HL-60/S4 treated with retinoic acid at 250 ng/mL for 4 days and 3 days (cell line): Measurements from ENCODE around the gene CACNA2D2.

Experiments
- in situ Hi-C: fragments of 300-500 bp; cut with MboI; formaldehyde crosslinking; loops from 2 replicates; pipeline ENCODE4 v1.7.0; 2022; ENCODE audit warnings: low sequenced_read_pairs

CACNA2D2 gene

DNA sequence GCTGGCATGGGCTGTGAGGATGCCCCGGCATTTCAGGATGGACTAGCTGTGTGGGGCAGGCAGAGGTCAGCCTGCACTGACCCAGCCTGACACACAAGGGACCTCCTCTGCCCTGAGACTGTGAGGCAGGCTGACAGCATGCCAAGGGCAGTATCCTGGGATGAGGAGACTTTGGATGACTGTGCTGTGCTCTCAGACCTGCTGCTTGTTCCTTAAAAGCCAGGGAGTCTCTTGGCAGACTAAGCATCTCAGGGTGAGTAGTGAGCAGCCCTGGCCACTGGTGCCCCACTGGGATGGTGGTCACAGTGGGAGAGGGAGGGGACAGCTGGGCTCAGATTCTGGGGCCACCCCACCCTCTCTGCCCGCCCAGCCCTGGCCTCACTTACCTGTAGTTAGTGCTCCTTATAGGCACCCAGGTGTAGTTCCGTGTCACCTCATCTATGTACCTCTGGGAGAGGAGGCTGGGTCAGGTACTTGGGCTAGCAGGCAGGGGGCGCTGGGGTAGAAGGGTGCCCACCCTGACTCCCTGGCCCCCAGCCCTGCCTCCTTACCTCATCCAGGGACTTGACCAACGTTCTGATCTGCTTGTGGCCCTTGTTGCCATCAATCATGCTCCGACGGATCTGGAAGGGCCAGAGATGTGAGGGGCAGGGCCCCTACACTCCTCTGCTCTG, 128.0 kb downstream of the CACNA2D2 start:
- in situ Hi-C loops: no loop called here

DNA sequence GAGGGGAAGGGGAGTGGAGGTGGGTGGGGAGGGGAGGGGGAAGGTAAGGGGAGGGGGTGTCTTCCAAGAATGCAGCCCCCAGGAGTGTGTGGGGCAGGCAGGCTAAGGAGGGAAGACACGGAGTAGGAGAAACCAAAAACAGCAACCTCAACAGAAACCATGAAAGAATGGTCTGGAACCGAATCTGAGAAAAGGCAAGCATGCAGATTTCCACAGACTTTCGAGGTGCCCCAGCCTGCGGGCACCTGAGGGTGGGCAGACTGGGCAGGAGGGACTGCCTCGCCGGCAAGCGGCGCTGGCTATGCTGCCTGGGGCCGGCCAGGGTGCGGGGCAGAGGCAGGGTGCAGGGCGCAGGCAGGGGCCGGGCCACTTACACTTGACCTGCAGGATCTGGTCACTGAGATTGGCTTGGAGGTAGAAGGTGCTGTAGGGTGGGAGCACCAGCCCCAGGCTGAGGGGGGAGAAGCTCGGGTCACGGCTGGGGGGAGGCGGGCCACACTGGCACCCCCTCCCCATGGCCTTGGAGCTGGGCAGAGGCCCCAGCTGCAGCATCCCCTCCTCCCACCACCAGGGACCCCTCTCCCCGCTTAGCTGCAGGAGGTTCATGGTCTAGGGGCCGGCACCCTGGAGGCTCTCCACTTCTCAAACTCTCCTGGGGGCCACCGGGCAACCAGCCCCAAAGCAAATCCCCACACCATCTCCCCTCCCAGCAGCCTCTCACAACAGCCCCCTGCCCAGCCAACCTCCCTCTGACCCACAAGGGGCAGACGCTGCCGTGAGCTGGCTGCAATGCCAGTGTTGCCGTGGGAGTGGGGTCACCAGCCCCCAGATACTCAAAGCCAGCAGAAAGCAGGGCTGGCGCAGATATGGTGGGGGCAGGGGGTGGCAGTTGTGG, 128.8 kb downstream of the CACNA2D2 start:
- in situ Hi-C loops: loop anchor here (25.0 kb wide), 1 partner anchor 163 kb away; no protein-coding TSS in a partner anchor

DNA sequence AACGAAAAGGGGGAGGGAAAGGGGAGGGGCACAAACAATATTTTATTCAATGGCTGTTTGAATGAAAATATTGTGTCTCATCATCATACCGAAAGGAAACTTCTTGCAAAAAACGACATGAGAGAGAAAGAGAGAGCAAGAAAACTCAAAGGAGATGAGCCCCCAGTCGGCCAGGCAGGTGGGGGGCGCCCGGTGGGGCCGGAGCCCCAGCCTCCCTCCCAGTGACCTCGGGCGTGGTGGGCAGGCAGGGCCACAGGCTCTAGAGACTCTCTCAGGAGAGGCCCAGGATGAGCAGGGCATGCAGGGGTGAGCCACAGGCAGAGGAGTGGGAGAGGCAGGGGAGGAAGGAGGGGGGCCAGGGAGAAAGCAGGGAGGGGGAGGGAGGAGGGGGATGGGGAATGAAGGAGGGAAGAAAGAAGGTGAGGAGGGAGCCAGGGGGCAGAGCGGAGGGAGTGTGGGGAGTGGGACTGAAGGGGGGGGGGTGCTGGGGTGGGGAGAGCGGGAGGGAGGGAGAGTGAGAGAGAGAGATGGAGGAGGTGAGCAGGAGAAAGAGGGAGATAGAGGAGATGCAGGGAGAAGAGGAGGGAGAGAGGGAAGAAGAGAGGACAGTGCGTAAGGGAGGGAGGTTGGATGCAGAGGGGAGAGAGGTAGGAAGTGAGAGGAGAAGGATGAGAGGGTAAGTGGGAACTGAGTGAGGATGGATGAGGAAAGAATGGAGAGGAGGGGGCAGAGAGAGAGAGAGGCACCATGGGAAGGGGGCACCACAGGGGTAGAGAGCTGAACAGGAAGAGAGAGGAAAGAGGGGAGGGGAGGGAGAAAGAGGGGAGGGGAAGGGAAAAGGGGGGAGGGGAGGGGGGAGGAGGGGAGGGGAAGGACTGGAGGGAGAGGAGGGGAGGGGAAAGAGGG, 130.0 kb downstream of the CACNA2D2 start:
- in situ Hi-C loops: loop anchor here (25.0 kb wide), 1 partner anchor 164 kb away; no protein-coding TSS in a partner anchor

DNA sequence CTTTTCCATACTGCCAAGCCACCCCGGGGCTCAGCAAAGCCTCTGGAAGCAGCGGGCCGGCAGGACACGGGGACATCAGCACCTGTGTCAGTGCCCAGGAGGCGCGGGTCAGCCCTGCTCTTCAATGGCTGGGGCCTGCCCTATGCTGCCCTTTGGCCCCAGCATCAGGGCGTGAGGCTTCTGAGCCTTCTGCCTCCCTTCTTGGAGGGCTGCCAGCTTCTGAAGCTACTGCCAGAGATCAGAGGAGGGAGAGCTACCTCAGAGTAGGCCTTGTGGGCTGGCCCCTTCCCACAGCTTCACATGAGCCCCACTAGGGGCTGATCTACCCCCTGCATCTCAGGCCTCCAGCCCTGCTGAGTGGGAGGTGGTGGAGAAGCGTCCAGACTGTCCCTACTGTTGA, 131.1 kb downstream of the CACNA2D2 start:
- in situ Hi-C loops: loop anchor here (25.0 kb wide), 1 partner anchor 165 kb away; no protein-coding TSS in a partner anchor

DNA sequence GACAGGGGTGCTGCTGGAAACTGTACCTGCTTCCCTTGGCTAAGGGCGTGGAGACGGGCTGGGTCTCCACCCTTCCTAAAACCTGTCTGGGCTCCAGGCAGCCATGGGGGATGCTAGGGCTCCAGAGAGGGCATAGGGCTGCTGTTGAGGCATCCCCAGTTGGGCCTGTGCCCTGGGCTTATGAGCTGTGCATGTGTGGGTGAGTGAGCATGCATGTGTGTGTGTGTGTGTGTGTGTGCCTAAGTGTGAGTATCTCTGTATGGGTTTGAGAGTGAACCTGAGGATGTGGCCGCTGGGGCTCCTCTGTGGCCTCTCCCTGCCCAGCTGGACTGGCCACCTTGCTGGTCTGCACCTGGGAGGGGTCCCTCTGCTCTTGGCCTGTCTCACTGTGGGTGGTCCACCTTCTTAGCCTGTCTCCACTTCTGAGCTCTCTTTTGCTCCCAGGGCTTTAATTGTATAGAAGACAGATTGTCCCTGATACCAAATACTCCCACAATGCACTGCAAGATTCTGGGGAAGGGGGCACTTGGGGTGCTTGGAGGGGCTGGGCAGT, 132.2 kb downstream of the CACNA2D2 start:
- in situ Hi-C loops: loop anchor here (25.0 kb wide), 1 partner anchor 166 kb away; no protein-coding TSS in a partner anchor

DNA sequence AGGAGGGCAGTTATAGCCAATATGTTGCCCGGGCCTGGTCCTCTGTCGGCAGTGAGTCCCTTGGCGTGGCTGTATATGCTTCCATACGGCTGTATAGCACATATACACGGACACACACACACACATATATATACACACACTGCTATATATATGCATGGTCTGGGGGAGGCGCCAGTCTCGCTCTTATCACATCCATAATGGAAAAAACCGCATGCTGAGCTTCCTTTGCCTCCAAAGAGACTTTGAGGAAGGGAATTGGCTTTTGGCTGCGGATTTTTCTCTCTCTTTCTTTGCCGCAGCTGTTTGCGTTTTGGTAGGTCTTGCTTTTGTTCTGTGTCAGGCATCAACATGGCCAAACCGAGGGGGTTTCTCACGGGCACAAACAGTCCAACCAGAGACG, 132.8 kb downstream of the CACNA2D2 start:
- in situ Hi-C loops: loop anchor here (25.0 kb wide), 1 partner anchor 167 kb away; no protein-coding TSS in a partner anchor

DNA sequence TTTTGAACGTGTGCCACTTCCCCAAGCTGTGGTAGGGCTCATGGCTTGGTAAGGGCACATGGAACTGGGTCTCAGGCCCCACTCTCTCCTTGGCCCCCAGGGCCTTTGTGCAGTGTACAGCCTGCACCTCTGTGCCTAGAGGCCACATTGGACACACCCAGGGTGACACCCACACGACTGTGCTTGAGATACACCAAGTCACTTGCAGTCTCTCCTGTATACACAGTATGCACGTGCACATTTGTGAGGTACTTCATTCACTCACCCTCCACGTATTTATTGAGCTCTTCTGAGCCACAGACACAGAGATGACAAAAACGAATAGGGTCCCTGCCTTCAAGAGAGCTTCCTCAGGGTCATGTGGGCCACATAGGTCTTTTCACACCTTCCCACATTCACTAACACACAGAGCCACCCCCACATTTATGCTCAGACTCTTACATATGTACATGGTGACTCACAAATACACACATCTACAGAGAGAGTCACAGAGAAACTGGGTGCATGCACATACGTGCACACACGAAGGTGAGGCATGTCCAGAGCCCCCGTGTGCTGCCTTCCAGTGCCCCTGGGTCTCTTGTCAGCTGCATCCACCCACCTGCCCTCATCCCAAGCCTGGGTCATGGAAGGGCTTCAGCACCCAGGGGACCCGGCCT, 134.3 kb downstream of the CACNA2D2 start:
- in situ Hi-C loops: loop anchor here (25.0 kb wide), 1 partner anchor 168 kb away; no protein-coding TSS in a partner anchor

DNA sequence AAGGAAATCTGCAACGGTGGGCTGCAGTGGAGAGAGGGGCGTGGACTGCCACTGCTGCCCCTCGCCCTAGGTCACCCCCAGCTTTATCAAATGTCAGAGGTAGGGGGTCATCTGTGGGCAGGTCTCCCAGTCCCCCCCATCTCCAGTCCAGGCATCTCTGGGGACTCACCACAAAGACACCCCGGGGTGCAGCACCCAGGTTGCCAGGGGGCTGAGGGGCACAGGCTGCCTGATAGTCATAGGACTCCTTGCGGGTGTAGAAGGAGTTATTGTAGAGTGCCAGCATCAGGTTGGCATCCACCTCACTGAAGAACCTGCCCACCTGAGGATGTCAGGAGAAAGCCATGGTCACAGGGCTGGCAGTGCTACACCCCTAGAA, 137.6 kb downstream of the CACNA2D2 start:
- in situ Hi-C loops: loop anchor here (25.0 kb wide), 1 partner anchor 171 kb away; no protein-coding TSS in a partner anchor

DNA sequence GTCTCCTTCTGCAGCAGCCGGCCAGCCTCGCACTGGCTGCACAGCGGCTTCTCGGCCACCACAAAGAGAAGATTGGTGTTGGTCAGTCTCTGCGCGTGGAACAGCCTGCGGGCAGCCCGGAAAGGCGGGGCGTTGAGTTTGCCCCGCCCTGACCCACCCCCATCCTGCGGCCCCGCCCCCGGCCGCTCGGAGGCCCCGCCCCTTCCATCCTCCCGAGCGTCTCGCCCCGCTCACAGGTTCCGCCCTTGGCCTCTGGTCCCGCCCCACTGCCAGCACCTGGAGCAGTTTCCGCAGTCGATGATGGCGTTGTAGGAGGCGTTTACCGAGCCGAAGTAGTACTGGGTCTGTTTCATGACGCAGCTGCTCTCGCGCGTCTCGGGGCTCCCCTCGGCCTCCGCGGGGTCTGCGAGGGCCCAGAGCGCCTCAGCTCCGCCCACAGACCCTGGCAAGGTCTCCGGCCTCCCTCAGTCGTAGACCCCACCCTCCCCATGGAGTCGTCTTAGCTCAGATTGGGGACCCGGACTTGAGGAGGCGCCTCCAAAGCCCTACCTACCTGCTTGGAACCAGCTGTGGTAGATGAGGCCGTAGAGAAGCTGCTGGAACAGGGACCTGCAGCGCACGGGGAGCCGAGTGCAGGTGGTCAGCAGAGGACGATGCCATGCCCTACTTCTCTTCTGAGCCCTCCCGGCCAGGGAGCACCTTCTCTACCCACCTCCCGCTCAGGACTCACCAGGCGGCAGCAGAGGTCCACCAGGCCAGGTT, 138.2 kb downstream of the CACNA2D2 start:
- in situ Hi-C loops: loop anchor here (25.0 kb wide), 1 partner anchor 172 kb away; no protein-coding TSS in a partner anchor

DNA sequence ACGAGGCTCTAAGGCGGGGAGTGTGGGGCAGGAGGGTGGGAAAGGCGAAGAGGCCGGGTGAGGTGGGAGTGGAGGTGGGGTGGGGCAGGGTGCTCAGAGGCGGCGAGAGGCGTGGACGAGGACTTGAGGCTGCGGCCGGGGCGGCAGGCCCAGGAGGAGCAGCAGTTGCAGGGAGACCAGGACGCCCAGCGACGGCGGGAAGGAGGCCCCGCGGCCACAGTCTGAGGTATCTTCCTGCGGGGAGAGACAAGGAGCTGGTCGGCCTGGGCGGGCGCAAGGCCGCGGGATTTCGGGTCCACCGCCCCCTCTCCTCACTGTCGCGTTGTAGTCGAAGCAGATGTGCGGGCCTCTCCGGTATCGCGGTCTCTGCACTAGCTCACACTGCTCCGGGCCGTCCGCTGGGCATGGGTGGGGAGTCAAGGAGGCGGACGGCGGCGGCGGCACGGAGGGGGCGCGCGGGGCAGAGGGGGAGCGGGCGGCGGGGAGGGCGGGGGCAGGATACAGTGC, 138.8 kb downstream of the CACNA2D2 start:
- in situ Hi-C loops: loop anchor here (25.0 kb wide), 1 partner anchor 173 kb away; no protein-coding TSS in a partner anchor

DNA sequence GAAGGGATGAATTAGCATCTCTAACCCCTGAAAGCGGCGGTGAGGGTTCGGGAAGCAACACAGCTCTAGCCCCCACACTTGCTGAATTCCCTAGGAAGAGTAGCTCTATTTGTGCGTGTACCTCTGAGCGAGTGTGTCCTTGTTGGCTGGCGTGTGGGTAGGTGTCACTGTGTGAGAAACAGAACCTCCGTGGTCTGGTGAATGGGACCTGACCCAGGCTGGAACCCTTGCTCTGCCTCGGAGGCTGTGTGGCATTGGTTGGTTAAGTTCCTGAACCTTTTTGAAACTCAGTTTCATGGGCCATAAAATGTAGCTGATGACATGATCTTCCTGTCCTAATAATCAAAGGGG, 143.7 kb downstream of the CACNA2D2 start:
- in situ Hi-C loops: loop anchor here (25.0 kb wide), 1 partner anchor 178 kb away; no protein-coding TSS in a partner anchor

DNA sequence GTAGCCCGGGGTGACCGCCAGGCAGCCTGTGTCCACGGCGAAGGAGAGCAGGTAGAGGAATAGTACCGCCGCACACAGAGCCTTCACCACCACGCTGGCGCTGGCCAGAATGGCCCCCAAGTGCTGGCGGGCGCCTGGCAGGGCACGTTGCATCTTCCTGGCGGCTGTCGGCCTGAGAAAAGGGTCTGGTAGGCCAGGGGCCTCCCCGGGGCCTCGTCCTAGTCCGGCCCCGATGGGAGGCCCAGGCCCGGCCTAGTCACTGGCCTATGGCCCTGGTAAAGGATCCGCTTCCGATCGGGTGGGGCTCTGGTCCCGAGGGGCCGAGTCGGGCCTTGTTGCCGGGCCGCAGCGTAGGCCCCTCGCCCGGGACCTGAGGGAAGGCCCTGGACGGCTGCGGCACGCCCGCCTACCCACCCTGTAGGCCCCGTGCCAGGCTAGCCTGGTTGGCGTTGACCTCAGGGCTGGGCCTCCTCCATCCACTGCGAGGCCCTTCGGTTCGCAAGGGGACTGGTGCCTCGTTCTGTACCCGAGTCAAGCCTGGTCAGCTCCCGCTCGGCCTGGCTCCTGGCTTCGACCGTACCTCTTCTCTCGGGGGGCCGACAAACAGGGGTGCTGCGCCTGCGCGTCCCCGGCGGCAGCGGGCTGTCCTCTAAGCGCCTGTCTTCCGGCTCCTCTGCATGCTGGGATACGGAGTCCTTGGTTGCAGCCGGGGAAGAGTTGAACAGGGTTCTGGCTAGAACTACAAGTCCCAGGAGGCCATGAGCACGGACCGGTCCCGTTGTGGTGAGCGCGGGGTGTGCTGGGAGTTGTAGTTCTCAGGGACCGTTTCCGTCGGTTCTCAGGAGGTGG, 144.3 kb downstream of the CACNA2D2 start, which contains the start of gene TMEM115:
TSS of gene TMEM115 (minus strand) at position 611 of the 849 bp plus-strand sequence. CDS start at position 153, 458 bp downstream.
- in situ Hi-C loops: loop anchor here (25.0 kb wide), 1 partner anchor 178 kb away; no protein-coding TSS in a partner anchor

DNA sequence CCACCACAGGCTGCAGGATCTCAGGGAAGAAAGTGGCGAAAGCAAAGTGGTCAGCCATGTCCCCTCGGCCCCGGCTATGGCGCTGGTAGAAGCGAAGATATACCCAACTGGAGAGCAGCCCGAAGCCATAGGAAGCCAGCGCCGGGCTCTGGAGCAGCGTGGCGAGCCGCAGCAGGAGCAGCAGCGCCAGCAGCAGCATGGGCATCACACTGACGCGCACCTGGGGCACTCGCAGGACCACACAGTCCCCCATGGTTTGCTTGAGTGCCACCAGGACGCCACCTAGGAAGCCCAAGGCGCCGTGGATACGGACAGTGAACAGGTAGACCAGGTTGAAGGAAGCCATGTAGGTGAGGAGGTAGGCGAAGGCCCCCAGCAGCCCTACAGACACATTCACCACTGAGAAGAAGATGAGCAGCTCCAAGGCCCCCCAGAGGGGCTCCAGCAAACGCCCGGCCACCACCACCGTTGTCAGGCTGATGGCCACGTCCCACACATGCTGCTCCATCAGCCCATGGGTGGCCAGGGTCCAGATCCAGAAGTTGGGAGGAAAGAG, 145.0 kb downstream of the CACNA2D2 start:
- in situ Hi-C loops: loop anchor here (25.0 kb wide), 1 partner anchor 179 kb away; no protein-coding TSS in a partner anchor

DNA sequence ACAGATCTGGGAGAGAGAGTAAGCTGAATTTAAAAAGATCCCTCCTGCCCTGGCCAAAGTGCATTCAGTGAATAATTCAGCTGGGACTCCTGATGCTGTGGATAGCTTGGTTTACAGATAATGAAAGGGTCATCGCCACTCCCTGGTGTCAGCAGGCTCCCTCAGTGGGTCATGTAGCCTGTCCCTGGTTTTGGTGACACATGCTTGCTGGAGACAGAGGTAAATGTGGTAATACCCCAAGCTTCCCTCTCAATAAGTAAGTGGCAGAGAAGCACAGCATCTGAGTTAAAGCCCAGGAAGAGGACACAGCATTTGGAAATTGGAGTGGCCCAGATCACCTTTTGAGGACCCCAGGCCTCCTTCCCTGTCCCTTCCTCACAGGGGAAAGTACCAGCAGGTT, 146.0 kb downstream of the CACNA2D2 start:
- in situ Hi-C loops: loop anchor here (25.0 kb wide), 1 partner anchor 180 kb away; no protein-coding TSS in a partner anchor

DNA sequence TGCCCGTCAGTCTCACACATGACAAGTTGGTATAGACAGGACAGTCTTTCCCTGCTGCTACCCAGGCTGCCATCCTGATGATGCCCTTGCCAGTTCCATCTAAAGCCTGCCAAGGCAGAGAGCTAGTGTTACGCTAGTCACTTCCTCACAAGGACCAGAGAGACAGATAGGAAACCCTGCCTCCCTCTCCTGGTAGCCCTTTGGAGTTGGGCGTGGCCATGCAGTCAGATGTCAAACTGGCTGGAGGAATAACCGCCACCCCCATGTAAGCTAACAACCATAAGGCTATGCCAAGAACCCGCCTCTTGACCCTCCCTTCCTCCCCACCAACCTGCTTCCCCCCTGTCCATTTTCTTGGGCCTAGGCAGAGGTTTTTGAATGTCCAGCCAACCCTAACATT, 146.9 kb downstream of the CACNA2D2 start:
- in situ Hi-C loops: loop anchor here (25.0 kb wide), 1 partner anchor 181 kb away; no protein-coding TSS in a partner anchor

DNA sequence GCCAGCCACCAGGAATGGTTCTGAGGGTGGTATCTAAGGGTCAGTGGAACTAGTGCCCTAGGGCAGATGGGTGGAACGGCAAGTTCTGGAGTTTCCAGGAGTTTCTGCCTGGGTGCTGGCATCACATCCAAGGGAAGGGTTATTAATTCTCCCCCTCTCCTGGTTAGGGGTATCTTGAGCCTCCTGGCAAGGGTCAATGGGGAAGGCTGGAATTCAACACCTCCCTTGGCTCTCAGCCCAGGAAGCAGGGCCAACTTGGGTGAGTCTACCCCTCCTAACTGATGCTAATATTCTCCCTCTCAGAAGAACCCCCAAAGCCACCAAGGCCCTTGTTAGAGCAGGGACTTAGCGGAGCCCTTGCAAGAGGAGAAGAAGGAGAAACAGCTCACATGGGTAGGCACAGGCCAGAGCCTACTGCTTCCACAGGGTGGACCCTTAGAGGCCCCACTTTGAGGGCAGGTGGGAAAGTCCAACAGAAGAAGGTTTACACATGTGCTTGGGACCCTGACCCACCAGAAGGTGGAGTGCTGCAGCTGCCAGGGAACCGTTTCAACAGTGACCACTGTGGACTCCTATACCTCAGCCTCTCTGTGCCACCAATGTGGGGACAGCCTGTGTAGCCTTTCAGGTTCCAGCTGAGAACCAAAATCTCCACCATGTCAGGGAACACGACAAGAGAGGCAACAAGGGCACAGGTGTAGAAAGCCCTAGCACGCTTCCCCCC, 147.4 kb downstream of the CACNA2D2 start:
- in situ Hi-C loops: loop anchor here (25.0 kb wide), 1 partner anchor 181 kb away; no protein-coding TSS in a partner anchor
